ENCODE data around the gene PRR7. TPM values are rescaled to one million over a fixed set of nuclear protein-coding genes. Genes with fewer than 3 reads are reported as not detected.

PRR7 gene
- total RNA-seq, 1 donor from 2014 or later = 5.5 TPM

GRCh38 chr5:177440211-177440989 lies 6.2 kb upstream of the PRR7 start:
- peaks cover 18% of the 10 kb centered on the region for H3K36me3 Mint-ChIP-seq (ENCODE audit: low read depth)
- no peaks in the 10 kb centered on the region for H3K9me3 Mint-ChIP-seq (ENCODE audit: low read depth)
- no peaks in the 10 kb centered on the region for H3K27me3 Mint-ChIP-seq (ENCODE audit: low read depth)

GRCh38 chr5:177440990-177441780 lies 5.4 kb upstream of the PRR7 start:
- Mint-ChIP-seq H3K9me3 (ENCODE audit: low read depth) (no peaks in the 10 kb centered on the region), H3K27ac (ENCODE audit: unreplicated experiment) (no peak overlapping the region), H3K4me1 (ENCODE audit: low read depth) (peaks cover 16% of the 10 kb centered on the region), H3K27me3 (ENCODE audit: low read depth) (no peaks in the 10 kb centered on the region), H3K36me3 (ENCODE audit: low read depth) (peaks cover 18% of the 10 kb centered on the region), H3K4me3 (ENCODE audit: unreplicated experiment) (no peak overlapping the region)
- no peak for TF ChIP-seq CTCF (IDR thresholded peaks at IDR 0.05)
- DNase-seq (ENCODE audit: low spot score) = no peak

More at GRCh38 chr5:177440211-177440989, 6.2 kb upstream of the PRR7 start:
- Mint-ChIP-seq H3K27ac (ENCODE audit: unreplicated experiment) (no peak overlapping the region), H3K4me3 (ENCODE audit: unreplicated experiment) (no peak overlapping the region), H3K4me1 (ENCODE audit: low read depth) (peaks cover 10% of the 10 kb centered on the region)
- no peak for TF ChIP-seq CTCF (IDR thresholded peaks at IDR 0.05)
- DNase-seq (ENCODE audit: low spot score) = no peak

GRCh38 chr5:177442066-177442826 lies 4.4 kb upstream of the PRR7 start:
- no peak for TF ChIP-seq CTCF (IDR thresholded peaks at IDR 0.05)
- peaks cover 14% of the 10 kb centered on the region for H3K36me3 Mint-ChIP-seq (ENCODE audit: low read depth)
- DNase-seq (ENCODE audit: low spot score) = no peak
- peaks cover 18% of the 10 kb centered on the region for H3K4me1 Mint-ChIP-seq (ENCODE audit: low read depth)
- H3K4me3 Mint-ChIP-seq (ENCODE audit: unreplicated experiment) = no peak overlapping the region
- H3K9me3 Mint-ChIP-seq (ENCODE audit: low read depth) = no peaks in the 10 kb centered on the region
- no peak overlapping the region for H3K27ac Mint-ChIP-seq (ENCODE audit: unreplicated experiment)
- H3K27me3 Mint-ChIP-seq (ENCODE audit: low read depth) = no peaks in the 10 kb centered on the region

GRCh38 chr5:177443144-177443983 lies 3.2 kb upstream of the PRR7 start:
- no peaks in the 10 kb centered on the region for H3K9me3 Mint-ChIP-seq (ENCODE audit: low read depth)

More at GRCh38 chr5:177443144-177443983, 3.2 kb upstream of the PRR7 start:
- Mint-ChIP-seq H3K27me3 (ENCODE audit: low read depth) (no peaks in the 10 kb centered on the region), H3K4me1 (ENCODE audit: low read depth) (peaks cover 17% of the 10 kb centered on the region), H3K4me3 (ENCODE audit: unreplicated experiment) (no peak overlapping the region), H3K36me3 (ENCODE audit: low read depth) (peaks cover 11% of the 10 kb centered on the region), H3K27ac (ENCODE audit: unreplicated experiment) (no peak overlapping the region)
- no peak for TF ChIP-seq CTCF (IDR thresholded peaks at IDR 0.05)
- no peak for DNase-seq (ENCODE audit: low spot score)

All from chondrocyte (in vitro differentiated cells).